ENCODE measurements around the gene ITGAL. TPM values are rescaled to one million over a fixed set of nuclear protein-coding genes. Genes with fewer than 3 reads are reported as not detected.
"Not testable (repeated sequence)": the region's sequence is repeated elsewhere in the genome, so short reads cannot be mapped to it uniquely, and the experiment has no call there.

Gene ITGAL
- total and polyA plus RNA-seq, 3 donors from 2014 or later, result 2.8 to 6.7 (median 5.0) TPM

DNA sequence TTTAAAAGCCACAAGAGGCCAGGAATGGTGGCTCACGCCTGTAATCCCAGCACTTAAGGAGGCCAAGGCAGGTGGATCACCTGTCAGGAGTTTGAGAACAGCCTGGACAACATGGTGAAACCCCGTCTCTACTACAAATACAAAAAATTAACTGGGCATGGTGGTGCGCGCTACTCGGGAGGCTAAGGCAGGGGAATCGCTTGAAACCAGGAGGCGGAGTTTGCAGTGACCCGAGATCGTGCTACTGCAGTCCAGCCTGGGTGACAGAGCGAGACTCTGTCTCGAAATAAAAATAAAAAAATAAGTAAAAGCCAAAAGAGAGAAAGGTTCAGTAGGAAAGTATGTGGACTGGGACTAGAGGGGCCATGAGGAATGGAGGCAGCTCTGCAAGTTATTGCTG, 13.1 kb upstream of the ITGAL start:
- no peak for DNase-seq
- Histone ChIP-seq H3K36me3 (ENCODE audit: low read depth, missing control alignments) (no peaks in the 10 kb centered on the region), H3K4me1 (no peaks in the 10 kb centered on the region), H3K27me3 (no peaks in the 10 kb centered on the region), H3K9me3 (no peaks in the 10 kb centered on the region), H3K27ac (no peak overlapping the region), H3K4me3 (no peak overlapping the region)
- intact Hi-C loops (cut with DNase I; ENCODE audit: low total_unique reads), result no loop called here
- TF ChIP-seq, protein P1, sequence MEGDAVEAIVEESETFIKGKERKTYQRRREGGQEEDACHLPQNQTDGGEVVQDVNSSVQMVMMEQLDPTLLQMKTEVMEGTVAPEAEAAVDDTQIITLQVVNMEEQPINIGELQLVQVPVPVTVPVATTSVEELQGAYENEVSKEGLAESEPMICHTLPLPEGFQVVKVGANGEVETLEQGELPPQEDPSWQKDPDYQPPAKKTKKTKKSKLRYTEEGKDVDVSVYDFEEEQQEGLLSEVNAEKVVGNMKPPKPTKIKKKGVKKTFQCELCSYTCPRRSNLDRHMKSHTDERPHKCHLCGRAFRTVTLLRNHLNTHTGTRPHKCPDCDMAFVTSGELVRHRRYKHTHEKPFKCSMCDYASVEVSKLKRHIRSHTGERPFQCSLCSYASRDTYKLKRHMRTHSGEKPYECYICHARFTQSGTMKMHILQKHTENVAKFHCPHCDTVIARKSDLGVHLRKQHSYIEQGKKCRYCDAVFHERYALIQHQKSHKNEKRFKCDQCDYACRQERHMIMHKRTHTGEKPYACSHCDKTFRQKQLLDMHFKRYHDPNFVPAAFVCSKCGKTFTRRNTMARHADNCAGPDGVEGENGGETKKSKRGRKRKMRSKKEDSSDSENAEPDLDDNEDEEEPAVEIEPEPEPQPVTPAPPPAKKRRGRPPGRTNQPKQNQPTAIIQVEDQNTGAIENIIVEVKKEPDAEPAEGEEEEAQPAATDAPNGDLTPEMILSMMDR (IDR thresholded peaks at IDR 0.05), result no peak
- no peak for TF ChIP-seq POLR2A (IDR thresholded peaks at IDR 0.05)
- 75 to 82% methylated on average over 11 of the region's 11 CpGs for WGBS, 2 donors

GRCh38 chr16:30461426-30461825, 11.1 kb upstream of the ITGAL start:
- H3K27me3 ChIP-seq; H3K9me3 ChIP-seq; H3K4me3 ChIP-seq; H3K4me1 ChIP-seq; H3K36me3 ChIP-seq (ENCODE audit: low read depth, missing control alignments); H3K27ac ChIP-seq; intact Hi-C loops (cut with DNase I; ENCODE audit: low total_unique reads); DNase-seq: not testable (repeated sequence)
- 84 to 95% methylated on average over 4 to 5 of the region's 5 CpGs for WGBS, 2 donors

- intact Hi-C loops (cut with DNase I; ENCODE audit: low total_unique reads), result no loop called here
- no peaks in the 10 kb centered on the region for H3K4me1 ChIP-seq
These were observed 8.5 kb upstream of the ITGAL start for GRCh38 chr16:30464078-30464477.

GRCh38 chr16:30470170-30470512, 2.4 kb upstream of the ITGAL start:
- Histone ChIP-seq H3K9me3 (no peaks in the 10 kb centered on the region), H3K27ac (no peak overlapping the region), H3K27me3 (no peaks in the 10 kb centered on the region), H3K4me3 (no peak overlapping the region), H3K4me1 (no peaks in the 10 kb centered on the region), H3K36me3 (ENCODE audit: low read depth, missing control alignments) (no peaks in the 10 kb centered on the region)
- 80 to 83% methylated on average over 3 of the region's 3 CpGs for WGBS, 2 donors
- TF ChIP-seq POLR2A (IDR thresholded peaks at IDR 0.05), result no peak
- TF ChIP-seq, protein P1 (IDR thresholded peaks at IDR 0.05), result no peak
- no peak for DNase-seq
- intact Hi-C loops (cut with DNase I; ENCODE audit: low total_unique reads), result no loop called here

More at GRCh38 chr16:30464078-30464477, 8.5 kb upstream of the ITGAL start:
- Histone ChIP-seq H3K36me3 (ENCODE audit: low read depth, missing control alignments) (no peaks in the 10 kb centered on the region), H3K4me3 (no peak overlapping the region), H3K27me3 (no peaks in the 10 kb centered on the region), H3K9me3 (no peaks in the 10 kb centered on the region), H3K27ac (no peak overlapping the region)
- no peak for DNase-seq
- 91 to 92% methylated on average over 5 to 7 of the region's 7 CpGs for WGBS, 2 donors
- TF ChIP-seq POLR2A (IDR thresholded peaks at IDR 0.05), result no peak
- TF ChIP-seq, protein P1 (IDR thresholded peaks at IDR 0.05), result no peak

- WGBS, 2 donors, result 88 to 89% methylated on average over 8 of the region's 8 CpGs
- TF ChIP-seq POLR2A (IDR thresholded peaks at IDR 0.05), result no peak
- TF ChIP-seq, protein P1 (IDR thresholded peaks at IDR 0.05), result no peak
- intact Hi-C loops (cut with DNase I; ENCODE audit: low total_unique reads), result no loop called here
These were observed 1.9 kb upstream of the ITGAL start for GRCh38 chr16:30470632-30470995.

More at GRCh38 chr16:30470632-30470995, 1.9 kb upstream of the ITGAL start:
- no peaks in the 10 kb centered on the region for H3K36me3 ChIP-seq (ENCODE audit: low read depth, missing control alignments)
- H3K27me3 ChIP-seq, result no peaks in the 10 kb centered on the region
- no peak overlapping the region for H3K27ac ChIP-seq
- no peak for DNase-seq
- no peak overlapping the region for H3K4me3 ChIP-seq
- H3K4me1 ChIP-seq, result no peaks in the 10 kb centered on the region
- H3K9me3 ChIP-seq, result no peaks in the 10 kb centered on the region

Measured in testis (tissue), 3 donors.